Measurements from ENCODE around the gene VANGL1.
"Not testable (repeated sequence)": the region's sequence is repeated elsewhere in the genome, so short reads cannot be mapped to it uniquely, and the experiment has no call there.

DNA sequence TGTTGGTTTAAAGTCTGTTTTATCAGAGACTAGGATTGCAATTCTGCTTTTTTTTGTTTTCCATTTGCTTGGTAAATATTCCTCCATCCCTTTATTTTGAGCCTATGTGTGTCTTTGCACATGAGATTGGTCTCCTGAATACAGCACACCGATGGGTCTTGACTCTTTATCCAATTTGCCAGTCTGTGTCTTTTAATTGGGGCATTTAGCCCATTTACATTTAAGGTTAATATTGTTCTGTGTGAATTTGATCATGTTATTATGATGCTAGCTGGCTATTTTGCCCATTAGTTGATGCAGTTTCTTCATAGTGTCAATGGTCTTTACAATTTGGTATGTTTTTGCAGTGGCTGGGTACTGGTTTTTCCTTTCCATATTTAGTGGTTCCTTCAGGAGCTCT, 4.5 kb upstream of the VANGL1 start:
- not testable (repeated sequence) for TF ChIP-seq SIN3A (IDR thresholded peaks at IDR 0.05; ENCODE audit: borderline replicate concordance, insufficient read depth, low read depth, low read length)
- TF ChIP-seq, protein P1, sequence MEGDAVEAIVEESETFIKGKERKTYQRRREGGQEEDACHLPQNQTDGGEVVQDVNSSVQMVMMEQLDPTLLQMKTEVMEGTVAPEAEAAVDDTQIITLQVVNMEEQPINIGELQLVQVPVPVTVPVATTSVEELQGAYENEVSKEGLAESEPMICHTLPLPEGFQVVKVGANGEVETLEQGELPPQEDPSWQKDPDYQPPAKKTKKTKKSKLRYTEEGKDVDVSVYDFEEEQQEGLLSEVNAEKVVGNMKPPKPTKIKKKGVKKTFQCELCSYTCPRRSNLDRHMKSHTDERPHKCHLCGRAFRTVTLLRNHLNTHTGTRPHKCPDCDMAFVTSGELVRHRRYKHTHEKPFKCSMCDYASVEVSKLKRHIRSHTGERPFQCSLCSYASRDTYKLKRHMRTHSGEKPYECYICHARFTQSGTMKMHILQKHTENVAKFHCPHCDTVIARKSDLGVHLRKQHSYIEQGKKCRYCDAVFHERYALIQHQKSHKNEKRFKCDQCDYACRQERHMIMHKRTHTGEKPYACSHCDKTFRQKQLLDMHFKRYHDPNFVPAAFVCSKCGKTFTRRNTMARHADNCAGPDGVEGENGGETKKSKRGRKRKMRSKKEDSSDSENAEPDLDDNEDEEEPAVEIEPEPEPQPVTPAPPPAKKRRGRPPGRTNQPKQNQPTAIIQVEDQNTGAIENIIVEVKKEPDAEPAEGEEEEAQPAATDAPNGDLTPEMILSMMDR (IDR thresholded peaks at IDR 0.05): not testable (repeated sequence)
